Fibroblast of lung (primary cell): ENCODE results near the gene OR2F2. TPM values are rescaled to one million over a fixed set of nuclear protein-coding genes. Genes with fewer than 3 reads are reported as not detected.

ENCODE experiments used
- DNase-seq, 2 donors: peaks; one replicate each; pipeline versions ENCODE4 v3.0.0 to v3.0.0-alpha.2; 2010; ENCODE audit warnings: low read depth in 2 of 2
- H2AFZ ChIP-seq: 2 replicates; pipeline ENCODE4 v1.5.1; 2012; ENCODE audit warnings: low read length, control low read depth, inconsistent platforms
- H3K27ac ChIP-seq: 2 replicates; pipeline ENCODE4 v1.5.1; 2011; ENCODE audit warnings: low read length, control low read depth; ENCODE audit not compliant: insufficient read depth
- H3K27me3 ChIP-seq: 2 replicates; pipeline ENCODE4 v1.5.1; 2011; ENCODE audit warnings: mild to moderate bottlenecking, low read length; ENCODE audit not compliant: control insufficient read depth, insufficient read depth
- H3K36me3 ChIP-seq: 2 replicates; pipeline ENCODE4 v1.5.1; 2011; ENCODE audit warnings: low read length; ENCODE audit not compliant: control insufficient read depth, insufficient read depth
- H3K4me1 ChIP-seq: 2 replicates; pipeline ENCODE4 v1.5.1; 2011; ENCODE audit warnings: low read length; ENCODE audit not compliant: control insufficient read depth, insufficient read depth; ENCODE audit errors: extremely low read depth
- H3K4me2 ChIP-seq: 2 replicates; pipeline ENCODE4 v1.5.1; 2011; ENCODE audit warnings: low read length, control low read depth; ENCODE audit not compliant: insufficient read depth; ENCODE audit errors: extremely low read depth
- H3K4me3 ChIP-seq, 4 experiments: fragments of 200-600 bp in 1 of 4; sonication (generic) in 1 of 4; replicated peaks in 1 of 4; 2 replicates each; pipeline ENCODE4 v1.5.1; 2011 to 2016; ENCODE audit warnings: low read length in 4 of 4, low read depth in 3 of 4, mild to moderate bottlenecking in 3 of 4, control low read depth in 2 of 4, inconsistent platforms in 1 of 4, mixed read lengths in 1 of 4; ENCODE audit not compliant: insufficient read depth in 1 of 4; ENCODE audit errors: control extremely low read depth in 1 of 4
- H3K79me2 ChIP-seq: 2 replicates; pipeline ENCODE4 v1.5.1; 2012; ENCODE audit warnings: mild to moderate bottlenecking, low read length, inconsistent platforms; ENCODE audit not compliant: control insufficient read depth, insufficient read depth
- H3K9ac ChIP-seq: 2 replicates; pipeline ENCODE4 v1.5.1; 2011; ENCODE audit warnings: mild to moderate bottlenecking, low read length, control low read depth; ENCODE audit not compliant: insufficient read depth
- H3K9me3 ChIP-seq: 2 replicates; pipeline ENCODE4 v1.5.1; 2012; ENCODE audit warnings: low read depth, low read length; ENCODE audit not compliant: control insufficient read depth, insufficient read depth
- H4K20me1 ChIP-seq: 2 replicates; pipeline ENCODE4 v1.5.1; 2011; ENCODE audit warnings: low read length; ENCODE audit not compliant: control insufficient read depth, insufficient read depth; ENCODE audit errors: extremely low read depth
- CTCF ChIP-seq, 2 donors: IDR thresholded peaks in 1 of 2; conservative IDR thresholded peaks in 1 of 2; 1 replicate in 1 of 2; 2 replicates in 1 of 2; pipeline ENCODE4 v1.5.1; 2011 to 2012; ENCODE audit warnings: low read length in 2 of 2, control low read depth in 1 of 2, inconsistent platforms in 1 of 2, low read depth in 1 of 2, mild to moderate bottlenecking in 1 of 2
- EZH2 ChIP-seq: IDR thresholded peaks from 2 replicates; pipeline ENCODE4 v1.5.1; 2012; ENCODE audit warnings: low read length, control low read depth, mild to moderate bottlenecking; ENCODE audit errors: missing control alignments
- polyA plus RNA-seq, 2 donors: library from polyadenylated mRNA; depleted of rRNA in 1 of 2; stranded (reverse) in 1 of 2; unstranded in 1 of 2; fragments of >200 nt; gene quantifications; 2 replicates each; pipeline ENCODE4 v1.2.1, GENCODE V29; 2011 to 2012; ENCODE audit warnings: missing spikeins in 1 of 2
- total RNA-seq: library from RNA; depleted of rRNA; stranded (reverse); fragments of >200 nt; gene quantifications from 2 replicates; pipeline ENCODE4 v1.2.1, GENCODE V29; 2014

Gene OR2F2
- total and polyA plus RNA-seq, 2 donors (not counting 1 experiment from before 2014, with no cell fraction given), result not detected

GRCh38 chr7:143960813-143961610, 26.0 kb downstream of the OR2F2 start:
- H4K20me1 ChIP-seq, result no peaks in the 10 kb centered on the region
- H3K4me2 ChIP-seq, result no peak overlapping the region
- no peak overlapping the region for H3K9ac ChIP-seq
- no peaks in the 10 kb centered on the region for H3K27me3 ChIP-seq
- H3K4me3 ChIP-seq, result no peak overlapping the region
- H3K9me3 ChIP-seq, result no peaks in the 10 kb centered on the region
- H3K36me3 ChIP-seq, result no peaks in the 10 kb centered on the region
- no peak for TF ChIP-seq CTCF (conservative IDR thresholded peaks at IDR 0.05 in 1 of 2, IDR thresholded peaks at IDR 0.05 in 1 of 2; ENCODE audit: low read depth in 1 of 2, low read length in 2 of 2)
- no peak for TF ChIP-seq EZH2
- no peak for DNase-seq
- no peaks in the 10 kb centered on the region for H3K79me2 ChIP-seq
- no peak overlapping the region for H2AFZ ChIP-seq
- H3K4me1 ChIP-seq, result no peaks in the 10 kb centered on the region
- no peak overlapping the region for H3K27ac ChIP-seq

GRCh38 chr7:143965280-143965679, 30.2 kb downstream of the OR2F2 start:
- no peaks in the 10 kb centered on the region for H3K27me3 ChIP-seq
- no peak overlapping the region for H3K27ac ChIP-seq
- H4K20me1 ChIP-seq, result no peaks in the 10 kb centered on the region
- no peaks in the 10 kb centered on the region for H3K36me3 ChIP-seq
- no peaks in the 10 kb centered on the region for H3K4me1 ChIP-seq
- no peak overlapping the region for H3K4me2 ChIP-seq
- no peak overlapping the region for H2AFZ ChIP-seq
- H3K9ac ChIP-seq, result no peak overlapping the region
- no peaks in the 10 kb centered on the region for H3K9me3 ChIP-seq
- H3K79me2 ChIP-seq, result no peaks in the 10 kb centered on the region
- no peak overlapping the region for H3K4me3 ChIP-seq
- no peak for TF ChIP-seq CTCF (conservative IDR thresholded peaks at IDR 0.05 in 1 of 2, IDR thresholded peaks at IDR 0.05 in 1 of 2; ENCODE audit: low read depth in 1 of 2, low read length in 2 of 2)
- TF ChIP-seq EZH2, result no peak
- DNase-seq, result no peak

- no peak for DNase-seq
- H3K36me3 ChIP-seq, result no peaks in the 10 kb centered on the region
- H3K4me2 ChIP-seq, result no peak overlapping the region
- no peaks in the 10 kb centered on the region for H3K79me2 ChIP-seq
- H3K27ac ChIP-seq, result no peak overlapping the region
- H3K4me1 ChIP-seq, result no peaks in the 10 kb centered on the region
- H3K27me3 ChIP-seq, result no peaks in the 10 kb centered on the region
- no peak overlapping the region for H3K4me3 ChIP-seq
- H2AFZ ChIP-seq, result no peak overlapping the region
- no peak for TF ChIP-seq CTCF (conservative IDR thresholded peaks at IDR 0.05 in 1 of 2, IDR thresholded peaks at IDR 0.05 in 1 of 2; ENCODE audit: low read depth in 1 of 2, low read length in 2 of 2)
- TF ChIP-seq EZH2, result no peak
- H4K20me1 ChIP-seq, result no peaks in the 10 kb centered on the region
- no peaks in the 10 kb centered on the region for H3K9me3 ChIP-seq
- no peak overlapping the region for H3K9ac ChIP-seq
These were observed 32.4 kb downstream of the OR2F2 start for GRCh38 chr7:143967398-143967797.
